HG02884 (cell line): ENCODE results near the gene FAM50A.

Experiments used
- ATAC-seq: cut with Tn5 transposase; IDR thresholded peaks from one replicate; pipeline ENCODE4 v1.9.1; 2021; ENCODE audit warnings: mild to moderate bottlenecking, moderate library complexity; ENCODE audit not compliant: unreplicated experiment

FAM50A gene

GRCh38 chrX:154463611-154464220 is 19.8 kb downstream of the FAM50A start:
- ATAC-seq = no peak

GRCh38 chrX:154464806-154465365 is 20.9 kb downstream of the FAM50A start:
- ATAC-seq = no peak

GRCh38 chrX:154465601-154466000 is 21.7 kb downstream of the FAM50A start:
- ATAC-seq = no peak

- no peak for ATAC-seq
These were observed 22.1 kb downstream of the FAM50A start for GRCh38 chrX:154466036-154466435.

- no peak for ATAC-seq
These were observed 23.0 kb downstream of the FAM50A start for GRCh38 chrX:154466907-154467306.

GRCh38 chrX:154467556-154467955 is 23.6 kb downstream of the FAM50A start:
- ATAC-seq = no peak

GRCh38 chrX:154468217-154468616 is 24.3 kb downstream of the FAM50A start:
- ATAC-seq = no peak

GRCh38 chrX:154469114-154469513 is 25.2 kb downstream of the FAM50A start:
- ATAC-seq = no peak

- ATAC-seq = no peak
These were observed 25.9 kb downstream of the FAM50A start for GRCh38 chrX:154469880-154470279.

GRCh38 chrX:154470434-154470833 is 26.5 kb downstream of the FAM50A start:
- ATAC-seq = no peak

GRCh38 chrX:154470914-154471568 is 27.1 kb downstream of the FAM50A start:
- ATAC-seq = no peak

- no peak for ATAC-seq
These were observed 28.1 kb downstream of the FAM50A start for GRCh38 chrX:154471839-154472684.

GRCh38 chrX:154472685-154473632 is 29.0 kb downstream of the FAM50A start:
- ATAC-seq = no peak

GRCh38 chrX:154473683-154474082 is 29.7 kb downstream of the FAM50A start:
- ATAC-seq = no peak

- ATAC-seq = no peak
These were observed 32.9 kb downstream of the FAM50A start for GRCh38 chrX:154476821-154477220.

GRCh38 chrX:154477891-154478477 is 34.0 kb downstream of the FAM50A start:
- ATAC-seq = no peak

GRCh38 chrX:154478728-154479622 is 35.0 kb downstream of the FAM50A start, which contains the start of gene LAGE3:
TSS of gene LAGE3 (minus strand) at chrX:154479281. CDS start at chrX:154478915, 366 bp downstream.
- peak; percentile 75 for ATAC-seq

- no peak for ATAC-seq
These were observed 37.3 kb downstream of the FAM50A start for GRCh38 chrX:154481195-154481594.
